AG10803 (cell line): ENCODE data around the gene PROS1.
"Not testable (repeated sequence)": the region's sequence is repeated elsewhere in the genome, so short reads cannot be mapped to it uniquely, and the experiment has no call there.

Experiments used
- DNase-seq: peaks from one replicate; pipeline ENCODE4 v3.0.0; 2010; ENCODE audit warnings: low read depth
- H3K4me3 ChIP-seq: 2 replicates; pipeline ENCODE4 v1.5.1; 2011; ENCODE audit warnings: mild to moderate bottlenecking, low read length, control low read depth
- TF ChIP-seq, protein P1 (sequence below): conservative IDR thresholded peaks from 2 replicates; pipeline ENCODE4 v1.5.1; 2011; ENCODE audit warnings: mild to moderate bottlenecking, low read length, control low read depth, inconsistent platforms

The PROS1 gene

DNA sequence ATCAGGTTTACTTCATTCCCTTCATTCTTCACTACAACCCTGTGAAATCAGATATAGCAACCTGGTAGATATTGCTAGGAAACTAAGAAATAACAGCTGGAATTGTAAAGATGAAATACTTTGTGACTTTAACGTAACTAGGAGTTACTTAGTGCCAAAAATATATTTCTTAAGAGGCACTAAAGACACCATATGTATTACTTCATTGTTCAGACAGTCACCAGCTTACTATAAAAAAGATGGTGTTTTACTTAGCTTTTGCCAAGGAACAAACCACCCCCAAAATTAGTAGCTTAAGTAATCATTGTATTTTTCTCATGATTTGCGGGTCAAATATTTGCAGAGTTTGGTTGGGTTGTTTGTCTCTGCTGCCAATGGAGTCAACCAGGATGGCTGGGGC is 62.5 kb downstream of the PROS1 start:
- H3K4me3 ChIP-seq, result no peak overlapping the region
- no peak for DNase-seq
- TF ChIP-seq, protein P1, sequence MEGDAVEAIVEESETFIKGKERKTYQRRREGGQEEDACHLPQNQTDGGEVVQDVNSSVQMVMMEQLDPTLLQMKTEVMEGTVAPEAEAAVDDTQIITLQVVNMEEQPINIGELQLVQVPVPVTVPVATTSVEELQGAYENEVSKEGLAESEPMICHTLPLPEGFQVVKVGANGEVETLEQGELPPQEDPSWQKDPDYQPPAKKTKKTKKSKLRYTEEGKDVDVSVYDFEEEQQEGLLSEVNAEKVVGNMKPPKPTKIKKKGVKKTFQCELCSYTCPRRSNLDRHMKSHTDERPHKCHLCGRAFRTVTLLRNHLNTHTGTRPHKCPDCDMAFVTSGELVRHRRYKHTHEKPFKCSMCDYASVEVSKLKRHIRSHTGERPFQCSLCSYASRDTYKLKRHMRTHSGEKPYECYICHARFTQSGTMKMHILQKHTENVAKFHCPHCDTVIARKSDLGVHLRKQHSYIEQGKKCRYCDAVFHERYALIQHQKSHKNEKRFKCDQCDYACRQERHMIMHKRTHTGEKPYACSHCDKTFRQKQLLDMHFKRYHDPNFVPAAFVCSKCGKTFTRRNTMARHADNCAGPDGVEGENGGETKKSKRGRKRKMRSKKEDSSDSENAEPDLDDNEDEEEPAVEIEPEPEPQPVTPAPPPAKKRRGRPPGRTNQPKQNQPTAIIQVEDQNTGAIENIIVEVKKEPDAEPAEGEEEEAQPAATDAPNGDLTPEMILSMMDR, result no peak

DNA sequence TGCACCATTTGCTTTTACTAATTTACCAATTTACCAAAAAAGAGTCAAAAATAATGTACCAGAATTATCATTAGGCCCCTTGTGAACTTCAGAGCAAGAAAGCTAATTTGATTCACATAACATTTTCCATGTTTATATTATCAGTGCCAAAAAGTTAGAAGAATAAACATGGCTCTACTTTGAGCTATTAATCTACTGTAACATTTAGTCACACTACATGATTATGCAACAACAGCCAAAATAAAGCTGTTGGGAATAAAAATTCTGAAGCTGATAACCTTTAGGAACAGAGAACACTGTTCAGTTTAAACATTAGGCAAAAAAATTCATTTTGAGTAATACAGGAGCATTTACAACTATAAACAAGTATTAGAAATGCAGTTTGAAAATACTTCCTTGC is 63.6 kb downstream of the PROS1 start:
- no peak overlapping the region for H3K4me3 ChIP-seq
- TF ChIP-seq, protein P1, result no peak
- no peak for DNase-seq

DNA sequence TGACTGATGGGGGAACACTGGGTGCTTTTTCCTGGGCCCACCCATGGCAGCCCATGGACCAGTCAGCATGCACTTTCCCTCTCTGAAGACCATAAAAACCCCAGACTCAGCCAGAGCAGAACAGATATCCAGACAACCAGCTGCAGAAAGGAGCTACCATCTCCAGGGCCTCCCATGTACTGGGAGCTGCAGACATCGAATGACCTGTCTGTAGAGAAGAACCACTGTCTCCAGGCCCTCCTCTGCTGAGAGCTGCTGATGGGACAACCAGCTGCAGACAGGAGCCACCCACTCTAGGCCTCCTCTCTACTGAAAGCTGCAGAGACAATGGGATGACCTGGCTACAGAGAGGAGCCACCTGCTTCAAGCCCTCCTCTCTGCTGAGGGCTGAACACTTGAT is 66.6 kb downstream of the PROS1 start:
- TF ChIP-seq, protein P1, result no peak
- no peak for DNase-seq
- H3K4me3 ChIP-seq, result no peak overlapping the region

DNA sequence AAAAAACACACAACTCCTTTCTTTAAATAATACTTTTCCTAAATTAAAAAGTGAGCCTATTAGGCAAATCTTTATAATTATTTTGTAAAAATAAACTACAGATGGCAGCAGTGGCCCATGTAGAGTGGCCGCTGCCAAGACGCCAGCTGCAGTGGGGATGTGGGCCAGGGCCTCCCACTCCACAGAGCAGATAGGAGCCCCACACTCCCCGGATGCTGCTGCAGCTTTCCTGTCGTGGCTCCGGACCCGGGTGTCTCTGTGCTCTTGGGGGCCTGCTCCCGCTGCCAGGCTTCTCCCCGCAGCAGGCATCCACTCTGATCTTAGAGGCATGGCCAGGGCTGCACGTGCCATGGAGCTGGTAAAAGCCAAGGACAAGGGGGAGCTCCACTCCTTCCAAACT is 67.5 kb downstream of the PROS1 start:
- no peak for DNase-seq
- TF ChIP-seq, protein P1, result no peak
- H3K4me3 ChIP-seq, result no peak overlapping the region

DNA sequence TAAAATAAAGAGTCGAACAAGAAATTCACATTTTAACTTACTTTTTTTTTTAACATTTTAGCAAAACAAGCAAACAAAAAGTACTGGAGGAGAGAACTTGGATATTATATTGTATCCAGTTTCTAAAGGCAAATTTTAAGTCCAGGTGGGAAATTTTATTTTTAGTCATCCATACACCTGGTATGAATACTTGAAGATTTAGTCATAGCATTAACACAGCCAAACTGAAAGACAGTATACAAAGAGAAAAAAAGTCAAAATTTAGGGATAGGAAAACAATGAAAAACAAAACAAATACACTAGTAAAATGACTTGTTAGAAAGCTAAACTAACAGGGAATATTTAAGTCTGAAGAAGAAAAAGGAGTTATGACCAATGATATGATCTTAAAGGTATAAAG is 69.1 kb downstream of the PROS1 start:
- no peak overlapping the region for H3K4me3 ChIP-seq
- no peak for DNase-seq
- TF ChIP-seq, protein P1, result no peak

DNA sequence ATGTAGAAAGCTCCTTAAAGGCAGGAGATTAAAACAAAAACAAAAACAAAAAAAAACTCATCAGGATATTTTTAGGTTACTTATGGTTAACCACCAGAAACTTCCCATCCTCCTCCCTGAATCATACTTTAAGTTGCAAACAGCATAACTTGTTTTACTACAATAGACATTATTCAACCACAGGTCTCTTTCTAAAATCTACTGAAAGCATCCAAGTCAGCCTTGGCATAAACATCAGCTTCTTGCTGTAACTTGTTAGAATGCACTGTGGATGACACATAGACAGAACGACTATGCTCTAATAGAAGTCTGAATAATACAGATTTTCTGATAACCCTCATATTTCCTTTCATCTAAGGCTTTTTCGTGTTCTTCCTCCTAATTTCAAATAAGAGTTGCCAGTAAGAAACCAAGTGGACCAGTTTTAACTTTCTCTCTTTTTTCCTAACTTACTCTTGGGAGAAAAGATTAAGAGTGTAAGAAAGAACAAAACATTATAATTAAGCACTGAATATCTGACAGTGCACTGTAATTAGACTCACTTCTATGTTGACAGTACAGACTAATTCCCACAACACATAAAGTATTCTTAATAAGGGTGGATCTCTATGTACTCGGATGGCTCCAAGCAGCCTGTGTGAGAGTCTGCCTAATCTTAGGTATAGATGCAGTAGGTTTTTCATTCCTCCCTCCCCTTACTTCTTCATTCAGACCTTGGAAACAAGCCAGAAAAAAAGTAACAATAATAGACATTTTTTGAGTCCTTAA is 95.3 kb downstream of the PROS1 start:
- H3K4me3 ChIP-seq, result not testable (repeated sequence)
- peak; percentile 56 for DNase-seq

DNA sequence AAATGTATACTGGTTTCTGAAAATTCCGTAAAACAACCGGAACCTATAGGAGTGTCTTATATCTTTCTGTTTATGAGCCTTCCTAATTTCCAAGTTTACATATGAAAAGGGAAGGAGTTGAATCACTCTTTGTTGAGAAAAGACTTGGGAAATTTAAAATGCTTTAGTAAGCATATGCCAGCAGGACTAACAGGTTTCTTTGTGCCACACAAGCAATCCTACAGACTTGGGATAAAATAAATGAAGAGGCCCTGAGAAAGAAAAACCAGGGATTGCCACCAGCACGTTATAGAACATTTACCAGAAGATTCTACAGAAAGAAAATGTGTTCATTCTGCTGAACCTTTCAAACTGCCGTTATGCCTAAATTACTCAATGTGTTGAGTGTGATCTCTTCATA is 96.3 kb downstream of the PROS1 start:
- DNase-seq, H3K4me3 ChIP-seq: not testable (repeated sequence)

DNA sequence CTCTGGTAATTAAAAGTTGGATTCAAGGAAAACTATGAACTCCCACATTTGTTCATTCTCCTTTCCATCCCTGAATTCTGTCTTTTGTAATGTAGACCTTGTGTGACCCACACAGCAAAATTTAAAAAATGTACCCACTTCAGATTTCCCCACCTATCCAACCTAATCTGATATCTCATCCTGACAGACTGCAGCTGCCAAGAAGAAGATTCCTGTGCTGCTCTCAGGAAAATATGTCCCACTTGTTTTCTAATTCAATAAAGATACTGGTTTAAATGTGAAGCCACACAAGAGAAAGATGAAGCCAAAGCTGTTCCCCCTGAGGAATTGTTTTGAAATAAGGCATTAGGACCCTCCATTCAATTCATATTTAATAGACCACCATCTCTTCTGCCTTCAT is 100.3 kb downstream of the PROS1 start:
- not testable (repeated sequence) for DNase-seq, H3K4me3 ChIP-seq

DNA sequence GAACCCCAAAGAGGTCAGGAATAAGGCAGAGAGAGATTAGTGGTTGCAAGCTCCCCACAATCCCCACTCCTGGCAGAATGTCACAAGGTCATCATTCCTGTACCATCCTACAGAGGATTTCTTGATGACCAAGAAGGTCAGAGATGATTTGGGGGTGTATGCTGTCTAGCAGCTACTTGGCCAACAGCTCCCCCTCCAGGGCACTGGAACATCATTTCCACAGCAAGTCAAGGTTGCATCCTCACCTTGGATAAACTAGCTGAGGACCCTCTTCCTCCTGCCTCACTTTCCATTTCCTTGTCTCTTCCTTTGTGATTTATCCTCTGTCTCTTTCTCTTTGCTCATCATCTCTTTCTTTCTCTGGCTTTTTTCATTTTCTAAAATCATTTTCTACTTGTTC is 106.3 kb downstream of the PROS1 start:
- DNase-seq, result no peak
- TF ChIP-seq, protein P1, result no peak
- no peak overlapping the region for H3K4me3 ChIP-seq
